Breast epithelium (tissue), 3 donors: ENCODE data around the gene PACSIN3.

Experiments used
- CTCF ChIP-seq, 3 donors: fragments of 450-650 bp; IDR thresholded peaks; one replicate each; pipeline ENCODE4 v1.5.1; 2016 to 2017; ENCODE audit warnings: antibody characterized with exemption in 3 of 3, mild to moderate bottlenecking in 3 of 3, moderate library complexity in 3 of 3
- POLR2A ChIP-seq: fragments of 450-650 bp; IDR thresholded peaks from one replicate; pipeline ENCODE4 v1.6.1; 2016; ENCODE audit warnings: antibody characterized with exemption, mild to moderate bottlenecking, moderate library complexity
- POLR2AphosphoS5 ChIP-seq, 3 donors: sonication (generic); formaldehyde crosslinking; IDR thresholded peaks; one replicate each; pipeline ENCODE4 v1.6.1; 2017; ENCODE audit warnings: antibody characterized with exemption in 3 of 3

DNA sequence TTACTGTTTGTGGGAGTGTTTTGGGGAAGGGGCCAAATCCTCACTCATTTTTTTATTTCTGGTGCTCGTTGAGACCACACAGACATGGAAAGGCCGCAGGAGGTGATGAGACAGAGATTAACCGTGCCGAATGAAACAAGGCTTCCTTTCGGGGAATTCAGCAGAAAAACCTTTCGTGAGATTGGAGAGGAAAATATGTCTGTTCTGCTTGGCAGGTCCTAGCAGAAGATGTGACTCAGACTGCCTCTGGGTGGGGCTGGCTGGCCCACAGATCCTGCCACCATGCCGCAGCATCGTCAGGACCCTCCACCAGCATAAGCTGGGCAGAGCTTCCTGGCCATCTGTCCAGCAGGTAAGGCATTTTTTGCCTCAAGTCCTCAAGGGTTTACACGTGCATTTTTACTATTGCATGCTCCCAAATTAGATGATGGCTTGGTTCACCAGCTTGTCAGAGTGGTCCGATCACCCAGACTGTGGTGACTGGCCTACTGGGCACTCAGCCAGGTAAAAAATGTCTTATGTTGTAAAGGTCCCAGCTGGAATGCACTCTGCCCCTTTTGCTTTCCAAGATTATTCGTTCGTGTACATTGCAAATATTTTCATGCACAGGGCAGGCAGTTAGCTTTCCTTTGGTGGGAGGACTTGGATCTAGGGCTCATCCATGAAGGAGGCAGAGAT, 30.0 kb upstream of the PACSIN3 start:
- TF ChIP-seq POLR2A (no peak), CTCF (IDR thresholded peaks at IDR 0.05) (no peak), POLR2AphosphoS5 (IDR thresholded peaks at IDR 0.05) (peak in 1 of 3 donors; percentile 38)
